Kidney epithelial cell (primary cell): ENCODE measurements around the gene KCNMA1. TPM values are rescaled to one million over a fixed set of nuclear protein-coding genes. Genes with fewer than 3 reads are reported as not detected.

ENCODE experiments used
- DNase-seq: peaks from one replicate; pipeline ENCODE4 v3.0.0-alpha.2; 2010; ENCODE audit warnings: low read depth
- H3K27me3 ChIP-seq: 2 replicates; pipeline ENCODE4 v1.6.0; 2011; ENCODE audit warnings: low read length; ENCODE audit not compliant: control insufficient read depth, insufficient read depth
- H3K36me3 ChIP-seq: 2 replicates; pipeline ENCODE4 v1.5.1; 2011; ENCODE audit warnings: low read length; ENCODE audit not compliant: control insufficient read depth, insufficient read depth
- H3K4me3 ChIP-seq: 2 replicates; pipeline ENCODE4 v1.5.1; 2011; ENCODE audit warnings: low read depth, mild to moderate bottlenecking, control low read depth, low read length
- total RNA-seq: library from RNA; depleted of rRNA; stranded (reverse); fragments of >200 nt; gene quantifications from 2 replicates; pipeline ENCODE4 v1.2.3, GENCODE V29; 2015
- TF ChIP-seq, protein P1 (sequence below): IDR thresholded peaks from 2 replicates; pipeline ENCODE4 v1.5.1; 2011; ENCODE audit warnings: mild to moderate bottlenecking, moderate library complexity, low read length, control low read depth, inconsistent platforms; ENCODE audit not compliant: insufficient read depth, poor library complexity, severe bottlenecking

The KCNMA1 gene
- total RNA-seq, 1 donor from 2014 or later: 18.9 TPM

GRCh38 chr10:77420947-77421523, 216.6 kb downstream of the KCNMA1 start:
- Histone ChIP-seq H3K27me3 (no peaks in the 10 kb centered on the region), H3K4me3 (no peak overlapping the region), H3K36me3 (no peaks in the 10 kb centered on the region)
- DNase-seq: no peak
- TF ChIP-seq, protein P1, sequence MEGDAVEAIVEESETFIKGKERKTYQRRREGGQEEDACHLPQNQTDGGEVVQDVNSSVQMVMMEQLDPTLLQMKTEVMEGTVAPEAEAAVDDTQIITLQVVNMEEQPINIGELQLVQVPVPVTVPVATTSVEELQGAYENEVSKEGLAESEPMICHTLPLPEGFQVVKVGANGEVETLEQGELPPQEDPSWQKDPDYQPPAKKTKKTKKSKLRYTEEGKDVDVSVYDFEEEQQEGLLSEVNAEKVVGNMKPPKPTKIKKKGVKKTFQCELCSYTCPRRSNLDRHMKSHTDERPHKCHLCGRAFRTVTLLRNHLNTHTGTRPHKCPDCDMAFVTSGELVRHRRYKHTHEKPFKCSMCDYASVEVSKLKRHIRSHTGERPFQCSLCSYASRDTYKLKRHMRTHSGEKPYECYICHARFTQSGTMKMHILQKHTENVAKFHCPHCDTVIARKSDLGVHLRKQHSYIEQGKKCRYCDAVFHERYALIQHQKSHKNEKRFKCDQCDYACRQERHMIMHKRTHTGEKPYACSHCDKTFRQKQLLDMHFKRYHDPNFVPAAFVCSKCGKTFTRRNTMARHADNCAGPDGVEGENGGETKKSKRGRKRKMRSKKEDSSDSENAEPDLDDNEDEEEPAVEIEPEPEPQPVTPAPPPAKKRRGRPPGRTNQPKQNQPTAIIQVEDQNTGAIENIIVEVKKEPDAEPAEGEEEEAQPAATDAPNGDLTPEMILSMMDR: no peak

- H3K36me3 ChIP-seq: no peaks in the 10 kb centered on the region
- TF ChIP-seq, protein P1: no peak
- DNase-seq: no peak
- H3K27me3 ChIP-seq: no peaks in the 10 kb centered on the region
- no peak overlapping the region for H3K4me3 ChIP-seq
These were observed 217.6 kb downstream of the KCNMA1 start for GRCh38 chr10:77419979-77420378.

- no peak for DNase-seq
- Histone ChIP-seq H3K4me3 (no peak overlapping the region), H3K27me3 (no peaks in the 10 kb centered on the region), H3K36me3 (no peaks in the 10 kb centered on the region)
- TF ChIP-seq, protein P1: no peak
These were observed 218.6 kb downstream of the KCNMA1 start for GRCh38 chr10:77419056-77419455.

- Histone ChIP-seq H3K4me3 (no peak overlapping the region), H3K27me3 (no peaks in the 10 kb centered on the region), H3K36me3 (no peaks in the 10 kb centered on the region)
- TF ChIP-seq, protein P1: no peak
- no peak for DNase-seq
These were observed 219.6 kb downstream of the KCNMA1 start for GRCh38 chr10:77417806-77418640.

DNA sequence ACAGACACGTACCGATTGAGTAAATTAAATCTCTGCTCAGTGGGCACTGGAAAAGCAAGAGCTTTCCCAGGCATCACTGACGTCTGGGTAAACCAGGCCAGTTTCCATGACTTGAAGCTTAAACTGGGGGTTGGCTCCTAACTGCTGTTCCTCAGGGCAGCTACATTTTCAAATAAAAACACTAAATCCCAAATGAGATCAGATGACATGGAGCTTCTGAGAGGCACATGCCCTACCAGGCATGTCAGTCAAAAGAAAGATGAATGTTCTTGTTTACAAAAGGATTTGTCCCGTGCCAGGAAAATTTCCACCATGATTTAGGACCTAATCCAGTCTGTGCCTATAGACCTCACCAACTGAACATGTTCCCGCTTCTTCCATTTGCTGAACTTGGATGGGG, 220.2 kb downstream of the KCNMA1 start:
- Histone ChIP-seq H3K4me3 (no peak overlapping the region), H3K36me3 (no peaks in the 10 kb centered on the region), H3K27me3 (no peaks in the 10 kb centered on the region)
- TF ChIP-seq, protein P1: no peak
- no peak for DNase-seq
